HepG2 (cell line): ENCODE measurements around the gene TBXAS1. TPM values are rescaled to one million over a fixed set of nuclear protein-coding genes. Genes with fewer than 3 reads are reported as not detected.

ENCODE experiments used
- ATAC-seq: fragments of 200-7000 bp; cut with Tn5 transposase; 3 replicates; pipeline ENCODE4 v1.9.1; 2020; ENCODE audit warnings: mild to moderate bottlenecking, moderate library complexity
- BruUV-seq: library from RNA; stranded (reverse); fragments of 400-500 nt; replicated peaks from 2 replicates; lab custom pipeline; 2021; lab: Mats Ljungman, UMichigan
- CTCF ChIA-PET: fragments of 300-600 bp; formaldehyde crosslinking; extraction: SDS; loops from one replicate; lab custom pipeline; 2021; ENCODE audit warnings: low total read pairs, inconsistent platforms, low intra/inter-chr PET ratio; lab: Yijun Ruan, JAX
- POLR2A ChIA-PET: fragments of 350-600 bp; sonication (Branson Sonifier 250); formaldehyde crosslinking; loops from one replicate; lab custom pipeline; 2020; ENCODE audit warnings: antibody characterized with exemption, inconsistent platforms; lab: Yijun Ruan, JAX
- DNase-seq: peaks from one replicate; pipeline ENCODE4 v3.0.0-alpha.2; 2015; ENCODE audit warnings: low spot score
- FAIRE-seq: peaks from 3 replicates; lab custom pipeline; 2011; peaks lifted over from hg19 to GRCh38; lab: Jason Lieb, UNC
- H2AFZ ChIP-seq: one replicate; pipeline ENCODE4 v1.6.1; 2011; ENCODE audit warnings: low read length, inconsistent platforms
- H3K27ac ChIP-seq: fragments of 300-600 bp; 3 replicates; pipeline ENCODE4 v1.8.0; 2011; ENCODE audit warnings: mixed run types, mild to moderate bottlenecking, mixed read lengths, low read length, inconsistent platforms; ENCODE audit not compliant: insufficient read depth; ENCODE audit errors: extremely low read length
- H3K27me3 ChIP-seq, 2 experiments: fragments of 200-600 bp in 1 of 2; 2 replicates in 1 of 2; 3 replicates in 1 of 2; pipeline versions ENCODE4 v1.6.0 to v1.8.0; 2011; ENCODE audit warnings: low read length in 2 of 2, mild to moderate bottlenecking in 2 of 2, moderate library complexity in 2 of 2, inconsistent platforms in 1 of 2; ENCODE audit not compliant: insufficient read depth in 2 of 2, control insufficient read depth in 1 of 2
- H3K36me3 ChIP-seq, 2 experiments: fragments of 200-600 bp in 1 of 2; replicated peaks in 1 of 2; 2 replicates in 1 of 2; 3 replicates in 1 of 2; pipeline versions ENCODE4 v1.5.1 to v1.8.0; 2011; ENCODE audit warnings: low read length in 2 of 2, inconsistent platforms in 1 of 2; ENCODE audit not compliant: insufficient read depth in 2 of 2, control insufficient read depth in 1 of 2
- H3K4me1 ChIP-seq: 2 replicates; pipeline ENCODE4 v1.5.1; 2012; ENCODE audit warnings: low read length, inconsistent platforms; ENCODE audit not compliant: insufficient read depth
- H3K4me2 ChIP-seq: 2 replicates; pipeline ENCODE4 v1.6.0; 2011; ENCODE audit warnings: low read depth, low read length, inconsistent platforms
- H3K4me3 ChIP-seq, 3 experiments: fragments of 200-600 bp in 1 of 3; sonication (generic), shearing (Covaris generic) in 1 of 3; replicated peaks in 1 of 3; 2 replicates each; pipeline ENCODE4 v1.5.1; 2011 to 2016; ENCODE audit warnings: low read length in 3 of 3, inconsistent platforms in 2 of 3, low read depth in 2 of 3, mild to moderate bottlenecking in 2 of 3, control low read depth in 1 of 3, mixed read lengths in 1 of 3; ENCODE audit not compliant: insufficient read depth in 1 of 3
- H3K79me2 ChIP-seq: one replicate; pipeline ENCODE4 v1.6.1; 2011; ENCODE audit warnings: low read length, inconsistent platforms; ENCODE audit not compliant: insufficient read depth
- H3K9ac ChIP-seq: 2 replicates; pipeline ENCODE4 v1.6.0; 2011; ENCODE audit warnings: mild to moderate bottlenecking, low read depth, low read length, inconsistent platforms; ENCODE audit not compliant: insufficient read depth
- H3K9me3 ChIP-seq: 2 replicates; pipeline ENCODE4 v1.5.1; 2012; ENCODE audit warnings: mild to moderate bottlenecking, low read length
- H4K20me1 ChIP-seq: 2 replicates; pipeline ENCODE4 v1.6.0; 2011; ENCODE audit warnings: inconsistent platforms, mild to moderate bottlenecking, low read length, moderate library complexity; ENCODE audit not compliant: insufficient read depth
- GABPA ChIP-seq, 2 experiments: IDR thresholded peaks; 2 replicates each; pipeline ENCODE4 v1.6.1; 2011 to 2016; ENCODE audit warnings: low read depth in 2 of 2, low read length in 1 of 2, missing biosample characterization in 1 of 2, missing genetic modification characterization in 1 of 2
- GPN1 ChIP-seq: sonication (generic); formaldehyde crosslinking; IDR thresholded peaks from 2 replicates; pipeline ENCODE4 v1.5.1; 2020; ENCODE audit warnings: missing genetic modification reagents, borderline replicate concordance
- HINFP ChIP-seq: sonication (generic); formaldehyde crosslinking; IDR thresholded peaks from 2 replicates; pipeline ENCODE4 v1.4.0; 2020; ENCODE audit warnings: low read depth, mild to moderate bottlenecking, missing genetic modification reagents
- NFE2L1 ChIP-seq: sonication (generic); formaldehyde crosslinking; IDR thresholded peaks from 2 replicates; pipeline ENCODE4 v1.4.0; 2020; ENCODE audit warnings: missing genetic modification reagents, mild to moderate bottlenecking, borderline replicate concordance
- NFYC ChIP-seq: IDR thresholded peaks from 2 replicates; pipeline ENCODE4 v1.6.1; 2016; ENCODE audit warnings: missing genetic modification reagents, missing compliant biosample characterization
- RFXAP ChIP-seq: sonication (generic); formaldehyde crosslinking; IDR thresholded peaks from 2 replicates; pipeline ENCODE4 v1.4.0; 2020; ENCODE audit warnings: missing genetic modification reagents, borderline replicate concordance
- SALL2 ChIP-seq: sonication (generic); formaldehyde crosslinking; IDR thresholded peaks from 2 replicates; pipeline ENCODE4 v1.8.1; 2023; ENCODE audit warnings: mild to moderate bottlenecking, missing genetic modification reagents, inconsistent platforms
- ZKSCAN1 ChIP-seq: fragments of 150-350 bp; IDR thresholded peaks from 2 replicates; pipeline ENCODE4 v1.6.1; 2014; ENCODE audit warnings: low read length
- ZNF530 ChIP-seq: sonication (generic); formaldehyde crosslinking; IDR thresholded peaks from 2 replicates; pipeline ENCODE4 v1.5.0; 2020; ENCODE audit warnings: low read depth, mild to moderate bottlenecking, missing genetic modification reagents
- WGBS: methylation state at CpG from one replicate; pipeline ENCODE4 v1.1.6; 2017; ENCODE audit warnings: low lambda C conversion rate; 5-methylcytosine and 5-hydroxymethylcytosine counted together
- in situ Hi-C: cut with HindIII; loops from 2 replicates; pipeline ENCODE4 v1.10.0; 2017; ENCODE audit warnings: low pct_unique_long_range_greater_than_20kb; ENCODE audit not compliant: extremely low pct_ligation_motif_present
- intact Hi-C: fragments of 100-400 bp; cut with micrococcal nuclease; formaldehyde crosslinking; loops from one replicate; pipeline ENCODE4 v1.10.0; 2022; ENCODE audit not compliant: unreplicated experiment
- polyA plus RNA-seq, 8 experiments: library from polyadenylated mRNA; depleted of rRNA in 3 of 8; stranded (reverse) in 7 of 8; unstranded in 1 of 8; fragments of >200 nt; fragmentation: Illumina TruSeq in 4 of 8; extraction: Trizol in 4 of 8; gene quantifications; 2 replicates each; pipeline versions ENCODE4 v1.2.1 to v1.2.3, GENCODE V29; 2011 to 2016; ENCODE audit warnings: low read depth in 4 of 8, missing spikeins in 1 of 8, mixed read lengths in 1 of 8; ENCODE audit not compliant: insufficient read depth in 1 of 8
- total RNA-seq, 5 experiments: library from RNA; depleted of rRNA; stranded (reverse); fragments of >200 nt; fragmentation: Illumina TruSeq; extraction: Trizol; gene quantifications; 2 replicates each; pipeline ENCODE4 v1.2.3, GENCODE V29; 2016; ENCODE audit warnings: low read depth in 1 of 5
- TF ChIP-seq, protein P1 (sequence below), 2 experiments: fragments of 450-650 bp in 1 of 2; sonication (generic) in 1 of 2; formaldehyde crosslinking; IDR thresholded peaks; 2 replicates each; pipeline versions ENCODE4 v1.5.0 to v1.8.0; 2020 to 2022; ENCODE audit warnings: mild to moderate bottlenecking in 1 of 2, missing genetic modification reagents in 1 of 2

Gene TBXAS1
- total and polyA plus RNA-seq, 2 of the 13 experiments (the other 11 are each of a cell fraction or from before 2014, with no cell fraction given): 4.0 to 4.9 TPM

- no peaks in the 10 kb centered on the region for H3K79me2 ChIP-seq
- no peaks in the 10 kb centered on the region for H3K4me1 ChIP-seq
- in situ Hi-C loops: no loop called here
- H3K27ac ChIP-seq: no peak overlapping the region
- no peaks in the 10 kb centered on the region for H3K36me3 ChIP-seq
- H4K20me1 ChIP-seq: no peaks in the 10 kb centered on the region
- BruUV-seq: no TSS peak
- FAIRE-seq (no peak), ATAC-seq (no peak)
- ChIA-PET CTCF (no interaction called here), POLR2A (no interaction called here)
- no peaks in the 10 kb centered on the region for H3K9me3 ChIP-seq
- H3K27me3 ChIP-seq: peaks cover 1 to 11% of the 10 kb centered on the region in 2 experiments; a peak in 1 of 5 replicates
- no peak overlapping the region for H2AFZ ChIP-seq
- no peak for TF ChIP-seq ZNF530 (CRISPR knock-in tag)
- no peak for TF ChIP-seq GPN1 (CRISPR knock-in tag)
- TF ChIP-seq GABPA (IDR thresholded peaks at IDR 0.05; ENCODE audit: low read depth, low read length): no peak
- TF ChIP-seq GABPA (CRISPR knock-in tag; IDR thresholded peaks at IDR 0.05; ENCODE audit: low read depth): no peak
- TF ChIP-seq SALL2 (CRISPR knock-in tag): no peak
- TF ChIP-seq, protein P1, sequence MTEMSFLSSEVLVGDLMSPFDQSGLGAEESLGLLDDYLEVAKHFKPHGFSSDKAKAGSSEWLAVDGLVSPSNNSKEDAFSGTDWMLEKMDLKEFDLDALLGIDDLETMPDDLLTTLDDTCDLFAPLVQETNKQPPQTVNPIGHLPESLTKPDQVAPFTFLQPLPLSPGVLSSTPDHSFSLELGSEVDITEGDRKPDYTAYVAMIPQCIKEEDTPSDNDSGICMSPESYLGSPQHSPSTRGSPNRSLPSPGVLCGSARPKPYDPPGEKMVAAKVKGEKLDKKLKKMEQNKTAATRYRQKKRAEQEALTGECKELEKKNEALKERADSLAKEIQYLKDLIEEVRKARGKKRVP (CRISPR knock-in tag; IDR thresholded peaks at IDR 0.05): no peak
- TF ChIP-seq RFXAP (CRISPR knock-in tag): no peak
- TF ChIP-seq ZKSCAN1: no peak
- no peak for TF ChIP-seq NFE2L1 (CRISPR knock-in tag)
- no peak for TF ChIP-seq HINFP
- TF ChIP-seq NFYC: no peak
- TF ChIP-seq, all 625 proteins: peak for 0
- DNase-seq: no peak
- no peak overlapping the region for H3K9ac ChIP-seq
- no peak overlapping the region for H3K4me2 ChIP-seq
- 70% methylated on average over 9 of the region's 12 CpGs for WGBS
- intact Hi-C loops: no loop called here
- no peak overlapping the region for H3K4me3 ChIP-seq
Measured at GRCh38 chr7:139898483-139898882, 69.4 kb downstream of the TBXAS1 start.
